ENCODE results near the gene PRRG2. TPM values are rescaled to one million over a fixed set of nuclear protein-coding genes. Genes with fewer than 3 reads are reported as not detected.

PRRG2 gene
- total and polyA plus RNA-seq, 2 experiments from 2014 or later: 2.0 to 3.8 TPM

DNA sequence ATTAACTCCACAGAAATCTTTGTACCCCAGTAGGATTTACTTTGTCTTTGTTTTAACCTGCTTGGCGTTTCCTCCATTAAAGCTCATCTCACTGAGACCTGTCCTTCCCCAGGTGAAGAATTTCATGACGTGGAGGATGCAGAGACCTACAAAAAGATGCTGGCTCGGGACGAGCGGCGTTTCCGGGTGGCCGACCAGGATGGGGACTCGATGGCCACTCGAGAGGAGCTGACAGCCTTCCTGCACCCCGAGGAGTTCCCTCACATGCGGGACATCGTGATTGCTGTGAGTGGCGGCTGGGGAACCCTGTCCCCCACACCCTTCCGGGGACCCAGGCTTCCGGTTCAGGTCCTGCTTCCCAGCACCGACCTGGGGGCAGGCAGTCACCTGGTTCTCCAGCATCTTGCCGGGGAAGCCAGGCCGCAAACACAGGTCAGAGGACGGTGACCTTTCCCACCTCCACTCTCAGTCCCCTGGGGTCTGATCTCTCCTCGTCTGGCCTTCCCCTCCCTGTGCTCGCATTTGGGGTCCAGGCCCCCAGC, 44.1 kb upstream of the PRRG2 start:
- Mint-ChIP-seq H3K4me1 (peaks cover 15% of the 10 kb centered on the region), H3K9me3 (no peaks in the 10 kb centered on the region), H3K27me3 (ENCODE audit: insufficient read depth, low read depth, poor library complexity) (peaks cover 13% of the 10 kb centered on the region), H3K36me3 (ENCODE audit: low read depth) (peaks cover 2% of the 10 kb centered on the region; the same call in 1 of the 3 replicates), H3K4me3 (no peak overlapping the region), H3K27ac (no peak overlapping the region)
- H3K4me2 ChIP-seq: no peak overlapping the region
- H3K27ac ChIP-seq (ENCODE audit: low read depth): no peak overlapping the region
- no peak for DNase-seq (ENCODE audit: low spot score)
- no peak for TF ChIP-seq ZNF331 (CRISPR knock-in tag; IDR thresholded peaks at IDR 0.05; ENCODE audit: low read depth)
- no peak for TF ChIP-seq CTCF (conservative IDR thresholded peaks at IDR 0.05; ENCODE audit: low read depth in 2 of 2)
- TF ChIP-seq REST (IDR thresholded peaks at IDR 0.05; ENCODE audit: unreplicated experiment): no peak
- no peak for TF ChIP-seq POLR2AphosphoS5 (IDR thresholded peaks at IDR 0.05; ENCODE audit: low read depth)
- TF ChIP-seq ZNF114 (CRISPR knock-in tag; IDR thresholded peaks at IDR 0.05): no peak
- no peak for TF ChIP-seq CREB1 (CRISPR knock-in tag; IDR thresholded peaks at IDR 0.05; ENCODE audit: low read depth)
- TF ChIP-seq NANOG (IDR thresholded peaks at IDR 0.05; ENCODE audit: borderline replicate concordance): no peak
- TF ChIP-seq, protein P1, sequence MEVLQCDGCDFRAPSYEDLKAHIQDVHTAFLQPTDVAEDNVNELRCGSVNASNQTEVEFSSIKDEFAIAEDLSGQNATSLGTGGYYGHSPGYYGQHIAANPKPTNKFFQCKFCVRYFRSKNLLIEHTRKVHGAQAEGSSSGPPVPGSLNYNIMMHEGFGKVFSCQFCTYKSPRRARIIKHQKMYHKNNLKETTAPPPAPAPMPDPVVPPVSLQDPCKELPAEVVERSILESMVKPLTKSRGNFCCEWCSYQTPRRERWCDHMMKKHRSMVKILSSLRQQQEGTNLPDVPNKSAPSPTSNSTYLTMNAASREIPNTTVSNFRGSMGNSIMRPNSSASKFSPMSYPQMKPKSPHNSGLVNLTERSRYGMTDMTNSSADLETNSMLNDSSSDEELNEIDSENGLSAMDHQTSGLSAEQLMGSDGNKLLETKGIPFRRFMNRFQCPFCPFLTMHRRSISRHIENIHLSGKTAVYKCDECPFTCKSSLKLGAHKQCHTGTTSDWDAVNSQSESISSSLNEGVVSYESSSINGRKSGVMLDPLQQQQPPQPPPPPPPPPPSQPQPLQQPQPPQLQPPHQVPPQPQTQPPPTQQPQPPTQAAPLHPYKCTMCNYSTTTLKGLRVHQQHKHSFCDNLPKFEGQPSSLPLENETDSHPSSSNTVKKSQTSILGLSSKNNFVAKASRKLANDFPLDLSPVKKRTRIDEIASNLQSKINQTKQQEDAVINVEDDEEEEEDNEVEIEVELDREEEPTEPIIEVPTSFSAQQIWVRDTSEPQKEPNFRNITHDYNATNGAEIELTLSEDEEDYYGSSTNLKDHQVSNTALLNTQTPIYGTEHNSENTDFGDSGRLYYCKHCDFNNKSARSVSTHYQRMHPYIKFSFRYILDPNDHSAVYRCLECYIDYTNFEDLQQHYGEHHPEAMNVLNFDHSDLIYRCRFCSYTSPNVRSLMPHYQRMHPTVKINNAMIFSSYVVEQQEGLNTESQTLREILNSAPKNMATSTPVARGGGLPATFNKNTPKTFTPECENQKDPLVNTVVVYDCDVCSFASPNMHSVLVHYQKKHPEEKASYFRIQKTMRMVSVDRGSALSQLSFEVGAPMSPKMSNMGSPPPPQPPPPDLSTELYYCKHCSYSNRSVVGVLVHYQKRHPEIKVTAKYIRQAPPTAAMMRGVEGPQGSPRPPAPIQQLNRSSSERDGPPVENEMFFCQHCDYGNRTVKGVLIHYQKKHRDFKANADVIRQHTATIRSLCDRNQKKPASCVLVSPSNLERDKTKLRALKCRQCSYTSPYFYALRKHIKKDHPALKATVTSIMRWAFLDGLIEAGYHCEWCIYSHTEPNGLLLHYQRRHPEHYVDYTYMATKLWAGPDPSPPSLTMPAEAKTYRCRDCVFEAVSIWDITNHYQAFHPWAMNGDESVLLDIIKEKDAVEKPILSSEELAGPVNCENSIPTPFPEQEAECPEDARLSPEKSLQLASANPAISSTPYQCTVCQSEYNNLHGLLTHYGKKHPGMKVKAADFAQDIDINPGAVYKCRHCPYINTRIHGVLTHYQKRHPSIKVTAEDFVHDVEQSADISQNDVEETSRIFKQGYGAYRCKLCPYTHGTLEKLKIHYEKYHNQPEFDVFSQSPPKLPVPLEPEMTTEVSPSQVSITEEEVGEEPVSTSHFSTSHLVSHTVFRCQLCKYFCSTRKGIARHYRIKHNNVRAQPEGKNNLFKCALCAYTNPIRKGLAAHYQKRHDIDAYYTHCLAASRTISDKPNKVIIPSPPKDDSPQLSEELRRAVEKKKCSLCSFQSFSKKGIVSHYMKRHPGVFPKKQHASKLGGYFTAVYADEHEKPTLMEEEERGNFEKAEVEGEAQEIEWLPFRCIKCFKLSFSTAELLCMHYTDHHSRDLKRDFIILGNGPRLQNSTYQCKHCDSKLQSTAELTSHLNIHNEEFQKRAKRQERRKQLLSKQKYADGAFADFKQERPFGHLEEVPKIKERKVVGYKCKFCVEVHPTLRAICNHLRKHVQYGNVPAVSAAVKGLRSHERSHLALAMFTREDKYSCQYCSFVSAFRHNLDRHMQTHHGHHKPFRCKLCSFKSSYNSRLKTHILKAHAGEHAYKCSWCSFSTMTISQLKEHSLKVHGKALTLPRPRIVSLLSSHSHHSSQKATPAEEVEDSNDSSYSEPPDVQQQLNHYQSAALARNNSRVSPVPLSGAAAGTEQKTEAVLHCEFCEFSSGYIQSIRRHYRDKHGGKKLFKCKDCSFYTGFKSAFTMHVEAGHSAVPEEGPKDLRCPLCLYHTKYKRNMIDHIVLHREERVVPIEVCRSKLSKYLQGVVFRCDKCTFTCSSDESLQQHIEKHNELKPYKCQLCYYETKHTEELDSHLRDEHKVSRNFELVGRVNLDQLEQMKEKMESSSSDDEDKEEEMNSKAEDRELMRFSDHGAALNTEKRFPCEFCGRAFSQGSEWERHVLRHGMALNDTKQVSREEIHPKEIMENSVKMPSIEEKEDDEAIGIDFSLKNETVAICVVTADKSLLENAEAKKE (CRISPR knock-in tag; IDR thresholded peaks at IDR 0.05): no peak
- TF ChIP-seq JUNB (IDR thresholded peaks at IDR 0.05; ENCODE audit: unreplicated experiment): no peak
- TF ChIP-seq EZH2phosphoT487 (IDR thresholded peaks at IDR 0.05; ENCODE audit: unreplicated experiment): no peak
- no peak for TF ChIP-seq STAT1 (IDR thresholded peaks at IDR 0.05; ENCODE audit: unreplicated experiment)
- TF ChIP-seq, protein P2, sequence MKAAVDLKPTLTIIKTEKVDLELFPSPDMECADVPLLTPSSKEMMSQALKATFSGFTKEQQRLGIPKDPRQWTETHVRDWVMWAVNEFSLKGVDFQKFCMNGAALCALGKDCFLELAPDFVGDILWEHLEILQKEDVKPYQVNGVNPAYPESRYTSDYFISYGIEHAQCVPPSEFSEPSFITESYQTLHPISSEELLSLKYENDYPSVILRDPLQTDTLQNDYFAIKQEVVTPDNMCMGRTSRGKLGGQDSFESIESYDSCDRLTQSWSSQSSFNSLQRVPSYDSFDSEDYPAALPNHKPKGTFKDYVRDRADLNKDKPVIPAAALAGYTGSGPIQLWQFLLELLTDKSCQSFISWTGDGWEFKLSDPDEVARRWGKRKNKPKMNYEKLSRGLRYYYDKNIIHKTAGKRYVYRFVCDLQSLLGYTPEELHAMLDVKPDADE (IDR thresholded peaks at IDR 0.05): no peak
- TF ChIP-seq EZH2 (IDR thresholded peaks at IDR 0.05; ENCODE audit: low read depth, unreplicated experiment): no peak
- no peaks in the 10 kb centered on the region for H3K79me2 ChIP-seq (replicated peaks; ENCODE audit: insufficient read depth)
- H3K4me3 ChIP-seq: no peak overlapping the region
- H3K27me3 ChIP-seq (ENCODE audit: insufficient read depth): no peaks in the 10 kb centered on the region
- H3K36me3 ChIP-seq (ENCODE audit: insufficient read depth): no peaks in the 10 kb centered on the region
- H3F3A ChIP-seq (replicated peaks; ENCODE audit: low read depth): peaks cover 19% of the 10 kb centered on the region
- H4K20me1 ChIP-seq (replicated peaks; ENCODE audit: insufficient read depth): no peaks in the 10 kb centered on the region; the same call in 1 of the 2 replicates
- H3K9me2 ChIP-seq (ENCODE audit: insufficient read depth): no peaks in the 10 kb centered on the region
- ATAC-seq: no peak
- H3K4me1 ChIP-seq (ENCODE audit: insufficient read depth): peaks cover 7% of the 10 kb centered on the region; the same call in 1 of the 2 replicates
- no peak overlapping the region for H2AFZ ChIP-seq
